Smooth muscle cell (in vitro differentiated cells): ENCODE measurements around the gene STX12. TPM values are rescaled to one million over a fixed set of nuclear protein-coding genes. Genes with fewer than 3 reads are reported as not detected.
"Not testable (repeated sequence)": the region's sequence is repeated elsewhere in the genome, so short reads cannot be mapped to it uniquely, and the experiment has no call there.

Experiments
- DNase-seq: peaks from one replicate; lab custom pipeline; 2025; ENCODE audit not compliant: unreplicated experiment; lab: John Stamatoyannopoulos, UW
- H2AFZ ChIP-seq: fragments of 200-600 bp; sonication (generic); 2 replicates; pipeline ENCODE4 v1.6.0; 2016; ENCODE audit warnings: antibody characterized with exemption, low read depth, mild to moderate bottlenecking
- H3F3A ChIP-seq: fragments of 200-600 bp; sonication (generic); 2 replicates; pipeline ENCODE4 v1.6.0; 2017; ENCODE audit warnings: antibody characterized with exemption, low read depth
- H3K27ac ChIP-seq: fragments of 200-600 bp; sonication (generic); 2 replicates; pipeline ENCODE4 v1.5.1; 2016; ENCODE audit warnings: low read depth, mild to moderate bottlenecking
- H3K27me3 ChIP-seq: fragments of 200-600 bp; sonication (generic); 2 replicates; pipeline ENCODE4 v1.6.1; 2016; ENCODE audit warnings: low read depth, mild to moderate bottlenecking
- H3K36me3 ChIP-seq: fragments of 200-600 bp; sonication (generic); 2 replicates; pipeline ENCODE4 v1.5.1; 2016; ENCODE audit warnings: low read depth
- H3K4me1 ChIP-seq: fragments of 200-600 bp; sonication (generic); 2 replicates; pipeline ENCODE4 v1.5.1; 2016; ENCODE audit warnings: low read depth
- H3K4me2 ChIP-seq: fragments of 200-600 bp; sonication (generic); 2 replicates; pipeline ENCODE4 v1.6.0; 2016; ENCODE audit warnings: mild to moderate bottlenecking
- H3K4me3 ChIP-seq: fragments of 200-600 bp; sonication (generic); 2 replicates; pipeline ENCODE4 v1.5.1; 2016; ENCODE audit warnings: mild to moderate bottlenecking
- H3K79me2 ChIP-seq: fragments of 200-600 bp; sonication (generic); 2 replicates; pipeline ENCODE4 v1.6.0; 2016; ENCODE audit warnings: low read depth, mild to moderate bottlenecking
- H3K9ac ChIP-seq: fragments of 200-600 bp; sonication (generic); 2 replicates; pipeline ENCODE4 v1.6.0; 2016; ENCODE audit warnings: low read depth
- H3K9me3 ChIP-seq: fragments of 200-600 bp; sonication (generic); replicated peaks from 2 replicates; pipeline ENCODE4 v1.5.1; 2016; ENCODE audit warnings: low read depth
- H4K20me1 ChIP-seq: fragments of 200-600 bp; sonication (generic); 2 replicates; pipeline ENCODE4 v1.6.0; 2016; ENCODE audit warnings: low read depth
- CTCF ChIP-seq: fragments of 200-600 bp; sonication (generic); IDR thresholded peaks from 2 replicates; pipeline ENCODE4 v1.5.1; 2017; ENCODE audit warnings: borderline replicate concordance, mild to moderate bottlenecking, antibody characterized with exemption; ENCODE audit not compliant: insufficient read depth, poor library complexity, severe bottlenecking
- WGBS: methylation state at CpG from one replicate; pipeline ENCODE4 v1.1.7; 2016; ENCODE audit warnings: low lambda C conversion rate; 5-methylcytosine and 5-hydroxymethylcytosine counted together
- polyA plus RNA-seq: library from polyadenylated mRNA; unstranded; fragments of >200 nt; fragmentation: Nextera tagmentation; extraction: Ambion mirVana; gene quantifications from 2 replicates; pipeline ENCODE4 v1.2.1, GENCODE V29; 2016
- total RNA-seq: library from RNA; depleted of rRNA; stranded (reverse); fragments of >200 nt; gene quantifications from 2 replicates; pipeline ENCODE4 v1.2.3, GENCODE V29; 2014

The STX12 gene
- total and polyA plus RNA-seq, 2 experiments from 2014 or later: 20.6 to 50.7 TPM

DNA sequence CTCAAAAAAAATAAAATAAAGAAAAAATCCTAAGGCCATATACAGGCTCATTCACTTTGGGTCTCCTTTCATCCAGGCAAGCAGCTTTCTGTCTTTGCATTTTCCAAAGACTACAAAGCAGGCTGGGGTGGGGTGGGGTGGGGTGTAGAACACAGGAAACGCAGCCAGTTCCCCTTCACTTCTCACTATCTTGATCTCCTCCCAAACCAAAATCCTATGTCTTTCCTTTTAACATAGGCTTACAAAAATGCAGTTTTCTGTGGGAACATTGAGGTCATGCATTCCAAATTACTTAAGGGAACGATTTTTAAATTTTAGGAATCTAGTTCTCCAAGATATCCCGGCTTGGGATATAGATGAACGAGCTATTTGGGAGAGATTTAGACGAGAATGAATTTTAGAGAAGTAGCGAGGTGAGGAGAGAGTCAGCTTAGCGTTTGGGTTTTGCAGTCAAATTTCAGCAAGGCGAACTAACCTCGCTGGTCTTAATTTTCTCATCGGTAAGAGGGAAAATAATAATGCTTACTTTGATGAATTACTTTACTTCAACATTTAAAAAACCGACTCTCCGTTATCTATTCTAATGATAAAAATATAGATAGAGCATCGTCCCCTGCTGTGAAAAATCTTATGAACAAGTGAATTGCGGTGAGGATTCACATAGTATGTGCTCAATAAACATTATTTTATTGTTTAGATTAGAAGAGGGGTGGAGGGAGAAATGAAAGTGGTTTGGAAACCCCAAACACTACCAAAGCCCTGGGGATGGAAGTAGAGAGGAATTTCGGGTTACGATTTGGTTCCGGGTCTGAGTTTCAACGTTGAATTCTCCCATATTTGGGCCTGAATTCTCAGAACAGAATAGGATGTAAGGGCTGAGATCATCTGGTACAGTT lies 735 bp upstream of the STX12 start:
- no peaks in the 10 kb centered on the region for H3K9me3 ChIP-seq
- H3K36me3 ChIP-seq: no peaks in the 10 kb centered on the region
- no peak for DNase-seq
- H4K20me1 ChIP-seq: peaks cover 34% of the 10 kb centered on the region
- WGBS: 37% methylated on average over 18 of the region's 18 CpGs
- H2AFZ ChIP-seq: peak overlapping the region; percentile 75
- no peaks in the 10 kb centered on the region for H3F3A ChIP-seq
- H3K79me2 ChIP-seq: peaks cover 40% of the 10 kb centered on the region
- peak overlapping the region; percentile 80 for H3K4me3 ChIP-seq
- no peaks in the 10 kb centered on the region for H3K27me3 ChIP-seq
- TF ChIP-seq CTCF: no peak
- H3K9ac ChIP-seq: peak overlapping the region; percentile 61
- H3K4me1 ChIP-seq: peaks cover 15% of the 10 kb centered on the region
- peak overlapping the region; percentile 80 for H3K4me2 ChIP-seq
- peak overlapping the region; percentile 82 for H3K27ac ChIP-seq

GRCh38 chr1:27773826-27774445 lies 917 bp downstream of the STX12 start:
- Histone ChIP-seq H3K27ac (peak overlapping the region; percentile 73), H3K36me3 (no peaks in the 10 kb centered on the region), H3K27me3 (no peaks in the 10 kb centered on the region), H3K9ac (peak overlapping the region; percentile 90), H2AFZ (no peak overlapping the region), H3F3A (no peaks in the 10 kb centered on the region), H3K4me2 (peak overlapping the region; percentile 89), H3K4me1 (peaks cover 15% of the 10 kb centered on the region), H3K9me3 (no peaks in the 10 kb centered on the region), H3K79me2 (peaks cover 56% of the 10 kb centered on the region), H4K20me1 (peaks cover 51% of the 10 kb centered on the region), H3K4me3 (peak overlapping the region; percentile 80)
- WGBS: 34% methylated on average over 3 of the region's 3 CpGs
- no peak for TF ChIP-seq CTCF
- DNase-seq: no peak

DNA sequence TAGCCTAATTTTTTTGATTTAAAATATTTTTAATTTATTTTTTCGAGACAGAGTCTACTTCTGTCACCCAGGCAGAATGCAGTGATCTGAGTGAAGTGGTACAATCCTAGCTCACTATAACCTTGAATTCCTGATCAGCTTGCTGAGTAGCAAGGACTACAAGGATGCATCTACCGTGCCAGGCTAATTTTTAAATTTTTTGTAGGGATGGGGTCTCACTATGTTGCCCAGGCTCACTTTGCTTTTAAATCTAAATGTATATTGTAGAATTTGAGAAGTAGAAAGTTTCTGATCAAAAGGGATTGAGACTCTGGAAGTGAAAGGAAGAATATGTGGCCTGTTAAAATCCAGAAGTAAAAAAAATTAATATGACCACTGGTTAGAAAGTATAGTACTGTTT lies 1.6 kb downstream of the STX12 start:
- peaks cover 15% of the 10 kb centered on the region for H3K4me1 ChIP-seq
- no peaks in the 10 kb centered on the region for H3F3A ChIP-seq
- DNase-seq: no peak
- peak overlapping the region; percentile 73 for H3K27ac ChIP-seq
- no peaks in the 10 kb centered on the region for H3K27me3 ChIP-seq
- H2AFZ ChIP-seq: no peak overlapping the region
- H3K4me3 ChIP-seq: peak overlapping the region; percentile 80
- WGBS: 94% methylated on average over 2 of the region's 2 CpGs
- H3K36me3 ChIP-seq: no peaks in the 10 kb centered on the region
- peak overlapping the region; percentile 89 for H3K4me2 ChIP-seq
- no peaks in the 10 kb centered on the region for H3K9me3 ChIP-seq
- peak overlapping the region; percentile 90 for H3K9ac ChIP-seq
- peaks cover 58% of the 10 kb centered on the region for H4K20me1 ChIP-seq
- H3K79me2 ChIP-seq: peaks cover 64% of the 10 kb centered on the region
- TF ChIP-seq CTCF: no peak

GRCh38 chr1:27775336-27775735 lies 2.3 kb downstream of the STX12 start:
- peak overlapping the region; percentile 89 for H3K4me2 ChIP-seq
- not testable (repeated sequence) for H3K9ac ChIP-seq, H3K9me3 ChIP-seq, H3K27ac ChIP-seq, H3F3A ChIP-seq, H3K4me3 ChIP-seq, DNase-seq, H3K36me3 ChIP-seq, H2AFZ ChIP-seq, H3K27me3 ChIP-seq
- peaks cover 65% of the 10 kb centered on the region for H4K20me1 ChIP-seq
- peaks cover 15% of the 10 kb centered on the region for H3K4me1 ChIP-seq
- WGBS: 72% methylated on average over 3 of the region's 3 CpGs
- H3K79me2 ChIP-seq: peaks cover 70% of the 10 kb centered on the region

DNA sequence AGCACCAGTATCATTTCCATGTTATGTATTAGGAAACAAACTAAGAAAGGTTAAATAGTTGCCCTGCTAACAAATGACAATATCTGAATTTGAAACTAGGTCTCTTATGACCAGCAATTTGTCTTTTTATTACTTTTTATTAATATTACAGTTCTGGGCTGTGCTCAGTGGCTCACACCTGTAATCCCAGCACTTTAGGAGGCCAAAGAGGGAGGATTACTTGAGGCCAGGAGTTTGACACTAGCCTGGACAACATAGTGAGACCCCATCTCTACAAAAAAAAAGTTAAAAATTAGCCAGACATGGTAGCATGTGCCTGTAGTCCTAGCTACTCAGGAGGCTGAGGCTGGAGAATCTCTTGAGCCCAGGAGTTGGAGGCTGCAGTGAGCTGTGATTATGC lies 3.3 kb downstream of the STX12 start:
- H3K27ac ChIP-seq, DNase-seq, H3K9ac ChIP-seq, H3K9me3 ChIP-seq, H3F3A ChIP-seq, H3K4me3 ChIP-seq, H3K36me3 ChIP-seq, H2AFZ ChIP-seq, H3K4me2 ChIP-seq, H3K27me3 ChIP-seq: not testable (repeated sequence)
- Histone ChIP-seq H3K79me2 (peaks cover 80% of the 10 kb centered on the region), H3K4me1 (peaks cover 15% of the 10 kb centered on the region), H4K20me1 (peaks cover 72% of the 10 kb centered on the region)
